ENCODE measurements around the gene ITGA8.

- TF ChIP-seq EZH2 (IDR thresholded peaks at IDR 0.05; ENCODE audit: borderline replicate concordance, low read depth, low read length, poor library complexity, severe bottlenecking): no peak
- no peak for TF ChIP-seq CTCF (conservative IDR thresholded peaks at IDR 0.05; ENCODE audit: low read depth, low read length)
Observed at GRCh38 chr10:15624401-15625196, 95.1 kb downstream of the ITGA8 start.
